ENCODE results near the gene ESYT3.
"Not testable (repeated sequence)": the region's sequence is repeated elsewhere in the genome, so short reads cannot be mapped to it uniquely, and the experiment has no call there.

ESYT3 gene

GRCh38 chr3:138443091-138443490, 8.7 kb downstream of the ESYT3 start:
- no peak for DNase-seq (ENCODE audit: low read depth)

- no peak for DNase-seq (ENCODE audit: low read depth)
Observed at GRCh38 chr3:138443521-138444503, 9.4 kb downstream of the ESYT3 start.

GRCh38 chr3:138445236-138445635, 10.8 kb downstream of the ESYT3 start:
- no peak for DNase-seq (ENCODE audit: low read depth)

- DNase-seq (ENCODE audit: low read depth) = no peak
Observed at GRCh38 chr3:138445654-138446053, 11.2 kb downstream of the ESYT3 start.

- no peak for DNase-seq (ENCODE audit: low read depth)
Observed at GRCh38 chr3:138448631-138449030, 14.2 kb downstream of the ESYT3 start.

GRCh38 chr3:138449490-138449889, 15.1 kb downstream of the ESYT3 start:
- no peak for DNase-seq (ENCODE audit: low read depth)

- no peak for DNase-seq (ENCODE audit: low read depth)
Observed at GRCh38 chr3:138450181-138450580, 15.8 kb downstream of the ESYT3 start.

- no peak for DNase-seq (ENCODE audit: low read depth)
Observed at GRCh38 chr3:138450704-138451424, 16.4 kb downstream of the ESYT3 start.

GRCh38 chr3:138451595-138452162, 17.3 kb downstream of the ESYT3 start:
- no peak for DNase-seq (ENCODE audit: low read depth)

- no peak for DNase-seq (ENCODE audit: low read depth)
Observed at GRCh38 chr3:138452436-138452835, 18.0 kb downstream of the ESYT3 start.

GRCh38 chr3:138453940-138454339, 19.5 kb downstream of the ESYT3 start:
- DNase-seq (ENCODE audit: low read depth) = not testable (repeated sequence)

GRCh38 chr3:138455801-138456716, 21.6 kb downstream of the ESYT3 start:
- DNase-seq (ENCODE audit: low read depth) = no peak

- no peak for DNase-seq (ENCODE audit: low read depth)
Observed at GRCh38 chr3:138456961-138457862, 22.8 kb downstream of the ESYT3 start.

- DNase-seq (ENCODE audit: low read depth) = no peak
Observed at GRCh38 chr3:138457863-138458735, 23.7 kb downstream of the ESYT3 start.

- no peak for DNase-seq (ENCODE audit: low read depth)
Observed at GRCh38 chr3:138458774-138459499, 24.5 kb downstream of the ESYT3 start.

- no peak for DNase-seq (ENCODE audit: low read depth)
Observed at GRCh38 chr3:138459619-138460535, 25.5 kb downstream of the ESYT3 start.

- DNase-seq (ENCODE audit: low read depth) = no peak
Observed at GRCh38 chr3:138460536-138461205, 26.3 kb downstream of the ESYT3 start.

Data from stimulated activated CD8-positive, alpha-beta memory T cell treated with anti-CD3 and anti-CD28 coated beads, Interleukin-4, amount 100 ng/mL, for 24 hours (primary cell).